Hematopoietic multipotent progenitor cell treated with erythropoietin and hydrocortisone succinate and interleukin-3 and kit ligand, for 8 days (in vitro differentiated cells): Measurements from ENCODE around the gene RERG.

ENCODE experiments used
- DNase-seq: peaks from one replicate; pipeline ENCODE4 v3.0.0-alpha.2; 2015

The RERG gene

GRCh38 chr12:15216036-15216889, 5.0 kb downstream of the RERG start:
- DNase-seq: no peak

- no peak for DNase-seq
These were observed 6.2 kb downstream of the RERG start for GRCh38 chr12:15214851-15215601.

- DNase-seq: no peak
These were observed 8.3 kb downstream of the RERG start for GRCh38 chr12:15212930-15213329.

DNA sequence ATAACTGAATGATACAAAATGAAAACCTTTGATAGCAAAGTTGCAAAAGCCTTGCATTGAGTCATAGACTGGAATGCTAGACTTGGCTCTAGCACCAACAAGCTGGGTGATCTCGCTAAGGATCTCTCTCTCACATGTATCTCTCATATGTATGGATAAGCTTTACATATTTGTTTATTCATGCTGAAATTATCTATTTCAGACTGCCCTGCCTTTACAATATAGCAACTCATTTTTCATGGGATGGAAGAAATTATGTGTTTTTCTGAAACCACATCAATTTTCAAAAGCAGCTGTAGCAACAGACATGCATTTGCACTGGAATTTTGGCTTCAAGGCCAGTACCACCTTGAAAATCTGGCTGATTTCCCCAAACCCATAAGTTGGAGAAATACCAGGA, 11.4 kb downstream of the RERG start:
- DNase-seq: no peak

DNA sequence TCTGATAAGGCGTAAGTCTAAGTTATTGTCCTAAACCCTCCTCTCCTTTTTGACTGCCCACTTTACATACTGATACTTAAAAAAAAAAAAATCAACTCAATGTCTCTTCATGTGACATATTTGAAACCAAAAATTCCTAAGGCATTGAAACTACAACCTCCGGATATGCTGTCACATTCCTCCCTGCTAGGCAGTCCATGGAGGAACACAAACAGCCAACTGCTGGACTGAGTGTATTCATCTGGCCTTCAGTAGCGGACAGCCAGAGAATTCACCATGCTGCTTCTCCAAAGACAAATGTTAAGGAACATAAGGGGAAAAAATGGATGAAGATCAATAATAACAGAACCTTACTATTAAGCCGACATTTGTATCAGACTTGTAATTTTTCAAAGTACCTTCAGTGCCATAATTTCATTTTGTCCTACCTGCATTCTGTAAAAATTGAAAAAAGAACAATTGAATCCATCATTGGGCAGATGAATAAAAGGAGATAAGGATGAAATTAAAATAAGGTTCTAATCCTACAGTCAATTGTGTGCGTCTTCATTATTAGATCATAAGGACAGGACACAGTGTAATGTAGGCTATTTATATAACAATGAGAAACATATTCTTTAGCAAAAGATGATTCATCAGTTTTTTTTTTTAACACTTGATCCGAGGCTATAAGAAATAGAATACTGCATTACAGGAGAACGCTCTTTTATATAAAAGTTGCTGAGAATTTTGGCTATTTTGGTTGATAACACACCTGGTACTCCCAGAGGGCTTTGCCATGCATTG, 12.2 kb downstream of the RERG start:
- DNase-seq: no peak

GRCh38 chr12:15208140-15208539, 13.1 kb downstream of the RERG start:
- DNase-seq: no peak

GRCh38 chr12:15206831-15207389, 14.3 kb downstream of the RERG start:
- no peak for DNase-seq

- no peak for DNase-seq
These were observed 14.9 kb downstream of the RERG start for GRCh38 chr12:15206338-15206737.

DNA sequence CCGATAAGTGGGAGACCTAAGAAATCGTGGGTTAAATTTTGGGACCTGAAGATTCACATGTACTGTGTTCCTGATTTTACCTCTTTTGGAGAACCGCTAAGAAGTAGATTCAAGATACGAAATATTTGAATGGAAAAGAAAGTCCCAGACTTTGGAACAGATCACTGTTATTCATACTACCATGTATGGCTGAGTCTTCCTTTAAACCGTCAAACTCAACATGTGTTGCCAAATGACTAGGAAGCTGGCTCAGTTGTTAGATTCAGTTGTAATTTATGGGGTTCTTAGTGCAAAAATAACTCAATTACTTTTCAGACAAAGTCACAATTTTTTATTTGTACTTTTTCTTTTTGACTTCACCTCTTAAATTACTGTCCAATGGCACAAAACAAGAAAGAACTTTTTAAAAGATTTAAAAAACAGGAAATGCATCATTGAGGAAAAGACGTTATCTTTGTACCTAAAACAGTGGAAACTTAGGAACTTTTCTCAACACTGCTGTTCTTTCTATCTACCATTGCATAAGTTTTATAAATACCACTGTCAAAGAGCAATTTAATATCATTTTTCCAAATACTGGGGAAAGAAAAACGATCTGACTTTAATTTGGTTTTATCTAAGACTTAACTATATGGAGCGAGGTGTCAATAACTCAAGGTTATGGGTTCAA, 15.7 kb downstream of the RERG start:
- DNase-seq: no peak

DNA sequence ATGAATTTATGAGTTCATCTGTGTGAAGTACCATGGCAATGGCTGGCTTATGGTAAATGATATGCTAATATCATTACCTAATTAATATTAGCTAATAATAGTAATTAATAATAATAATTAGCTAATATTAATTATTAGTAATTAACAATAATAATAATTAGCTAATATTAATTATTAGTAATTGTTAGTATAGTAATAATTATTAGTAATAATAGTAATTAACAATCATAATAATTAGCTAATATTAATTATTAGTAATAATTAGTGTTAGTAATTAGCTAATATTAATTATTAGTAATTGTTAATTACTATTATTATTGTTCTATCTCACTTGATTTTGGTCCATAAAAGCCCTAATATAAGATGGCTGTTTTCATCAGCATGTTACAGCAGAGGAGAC, 19.8 kb downstream of the RERG start:
- DNase-seq: no peak

DNA sequence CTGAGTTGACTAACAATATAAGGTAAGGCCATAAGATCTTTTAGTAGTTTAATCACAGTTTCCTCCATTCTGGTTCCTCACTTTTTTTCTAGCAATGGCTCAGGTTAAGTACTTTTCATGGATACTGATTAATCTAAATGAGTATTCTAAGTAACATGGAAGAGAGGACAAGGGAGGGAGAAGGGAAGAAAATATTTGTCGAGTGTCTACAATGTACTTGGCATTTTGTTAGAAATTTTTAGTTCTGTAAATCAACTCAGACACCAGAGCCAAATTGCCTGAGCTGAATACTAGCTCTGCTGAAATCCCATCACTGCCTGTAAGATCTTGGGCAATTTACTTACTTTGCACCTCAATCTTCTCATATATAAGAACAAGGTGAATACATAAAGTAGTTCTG, 20.2 kb downstream of the RERG start:
- DNase-seq: no peak

GRCh38 chr12:15200641-15201040, 20.6 kb downstream of the RERG start:
- DNase-seq: no peak

GRCh38 chr12:15199930-15200329, 21.3 kb downstream of the RERG start:
- DNase-seq: no peak

GRCh38 chr12:15196678-15197505, 24.3 kb downstream of the RERG start:
- no peak for DNase-seq

- no peak for DNase-seq
These were observed 25.0 kb downstream of the RERG start for GRCh38 chr12:15196221-15196620.

- DNase-seq: no peak
These were observed 26.5 kb downstream of the RERG start for GRCh38 chr12:15194456-15195368.

DNA sequence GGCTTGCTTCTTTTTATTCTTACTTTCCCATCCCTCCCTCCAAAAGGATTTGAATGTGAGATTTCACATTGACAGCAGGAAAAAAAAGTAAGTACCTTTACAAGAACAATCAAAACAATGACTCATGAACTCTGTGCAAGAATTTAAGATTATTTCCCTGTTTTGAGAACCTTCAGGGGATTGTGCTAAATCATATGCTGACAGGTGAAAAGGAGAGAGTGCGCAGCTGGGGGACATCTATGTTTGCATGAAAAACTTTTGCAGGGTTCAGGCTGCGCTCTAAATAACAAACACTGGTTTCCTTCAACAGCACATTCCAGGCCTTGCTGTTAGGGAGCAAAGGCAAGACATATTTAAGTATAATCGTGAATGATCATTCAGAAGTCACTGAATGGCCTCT, 27.3 kb downstream of the RERG start:
- DNase-seq: no peak

- no peak for DNase-seq
These were observed 28.5 kb downstream of the RERG start for GRCh38 chr12:15192720-15193119.

DNA sequence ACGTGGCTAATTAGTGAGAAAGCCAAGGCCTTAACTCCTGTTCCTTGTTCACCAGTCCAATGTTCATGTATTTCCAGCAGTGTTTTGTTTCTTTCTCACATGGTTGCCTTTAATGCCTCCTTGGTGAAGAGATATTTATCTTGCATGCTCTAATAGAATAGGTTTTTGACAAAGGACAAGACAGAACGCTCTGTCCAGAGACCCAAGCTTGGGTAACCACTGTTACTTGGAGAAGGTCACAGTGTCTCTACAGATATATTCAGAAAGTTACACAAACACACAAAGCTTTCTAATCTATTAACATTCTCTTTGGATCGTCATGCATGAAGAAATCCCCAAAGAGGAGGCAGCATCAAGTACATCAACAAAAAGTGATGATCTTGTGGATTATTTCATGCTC, 33.1 kb downstream of the RERG start:
- DNase-seq: no peak

DNA sequence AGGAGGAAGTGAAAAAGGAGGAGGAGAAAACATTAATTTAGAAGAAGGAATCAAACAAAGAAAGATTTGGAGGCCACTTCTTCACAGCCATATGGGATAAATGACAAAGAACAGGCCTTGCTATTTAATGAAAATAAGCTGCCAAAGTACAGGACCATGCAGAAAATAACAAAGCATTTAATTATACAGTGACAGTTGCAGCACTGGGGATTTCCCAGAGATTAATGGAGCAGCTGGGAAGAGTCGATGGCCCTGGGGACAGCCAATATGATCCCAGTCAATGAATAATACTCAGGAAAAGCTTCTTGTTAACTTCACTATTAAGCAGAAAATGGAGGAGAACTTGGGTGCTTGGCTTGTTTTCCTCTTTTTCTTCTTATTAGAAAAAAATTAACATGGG, 34.6 kb downstream of the RERG start:
- DNase-seq: no peak

GRCh38 chr12:15184484-15184883, 36.7 kb downstream of the RERG start:
- DNase-seq: no peak
